Gastroesophageal sphincter (tissue), 4 donors: Measurements from ENCODE around the gene TARS3. TPM values are rescaled to one million over a fixed set of nuclear protein-coding genes. Genes with fewer than 3 reads are reported as not detected.

Experiments
- ATAC-seq: fragments of 150-250 bp; one replicate; pipeline ENCODE4 v1.9.1; 2016; ENCODE audit warnings: mild to moderate bottlenecking, moderate library complexity
- H3K27ac ChIP-seq, 4 donors: fragments of 200-600 bp; sonication (generic) in 3 of 4; 1 replicate in 3 of 4; 2 replicates in 1 of 4; pipeline ENCODE4 v1.5.1; 2016 to 2019
- H3K27me3 ChIP-seq: fragments of 200-600 bp; sonication (generic); one replicate; pipeline ENCODE4 v1.5.1; 2019
- H3K36me3 ChIP-seq, 2 donors: fragments of 200-600 bp; sonication (generic); one replicate each; pipeline ENCODE4 v1.5.1; 2019; ENCODE audit warnings: control low read depth in 1 of 2
- H3K4me1 ChIP-seq, 3 donors: fragments of 200-600 bp; sonication (generic); 1 replicate in 2 of 3; 2 replicates in 1 of 3; pipeline ENCODE4 v1.5.1; 2016 to 2019; ENCODE audit warnings: control low read depth in 2 of 3
- H3K4me3 ChIP-seq, 2 donors: fragments of 200-600 bp; sonication (generic); one replicate each; pipeline ENCODE4 v1.5.1; 2019; ENCODE audit warnings: mild to moderate bottlenecking in 1 of 2, moderate library complexity in 1 of 2
- H3K9me3 ChIP-seq, 3 donors: fragments of 200-600 bp; sonication (generic); one replicate each; pipeline ENCODE4 v1.5.1; 2017 to 2019; ENCODE audit warnings: control low read depth in 2 of 3
- CTCF ChIP-seq, 4 experiments: fragments of 200-600 bp in 2 of 4; fragments of 450-650 bp in 2 of 4; sonication (generic) in 1 of 4; IDR thresholded peaks; one replicate each; pipeline ENCODE4 v1.5.1; 2017 to 2019; ENCODE audit warnings: antibody characterized with exemption in 4 of 4, mild to moderate bottlenecking in 2 of 4, moderate library complexity in 2 of 4
- EP300 ChIP-seq: sonication (generic); formaldehyde crosslinking; IDR thresholded peaks from one replicate; pipeline ENCODE4 v1.6.1; 2017; ENCODE audit warnings: antibody characterized with exemption, mild to moderate bottlenecking
- POLR2A ChIP-seq, 2 donors: fragments of 450-650 bp; IDR thresholded peaks; one replicate each; pipeline ENCODE4 v1.6.1; 2017; ENCODE audit warnings: antibody characterized with exemption in 2 of 2, mild to moderate bottlenecking in 2 of 2, moderate library complexity in 1 of 2
- POLR2AphosphoS5 ChIP-seq: sonication (generic); formaldehyde crosslinking; IDR thresholded peaks from one replicate; pipeline ENCODE4 v1.6.1; 2017; ENCODE audit warnings: antibody characterized with exemption
- WGBS, 2 donors: methylation state at CpG; one replicate each; pipeline ENCODE4 v1.1.5; 2018; ENCODE audit warnings: low coverage in 1 of 2; 5-methylcytosine and 5-hydroxymethylcytosine counted together
- total RNA-seq, 4 donors: library from RNA; depleted of rRNA; stranded (reverse); fragments of >200 nt; gene quantifications; one replicate each; pipeline ENCODE4 v1.1.0, GENCODE V29; 2016

Gene TARS3
- total RNA-seq, 4 donors from 2014 or later, result 19.2 to 49.0 (median 26.7) TPM

GRCh38 chr15:101652786-101653430 lies 71.4 kb downstream of the TARS3 start:
- H3K27me3 ChIP-seq, result no peaks in the 10 kb centered on the region
- H3K4me1 ChIP-seq, result peaks cover 11 to 44% (median 14%) of the 10 kb centered on the region in 3 donors
- no peak for ATAC-seq
- H3K27ac ChIP-seq, result peak overlapping the region; percentile 82 to 99 (median 98)
- peak overlapping the region; percentile 65 to 93 for H3K4me3 ChIP-seq
- H3K36me3 ChIP-seq, result peaks cover 0 to 43% of the 10 kb centered on the region in 2 donors
- H3K9me3 ChIP-seq, result no peaks in the 10 kb centered on the region
- WGBS, 2 donors, result 47% methylated on average over 5 of the region's 42 CpGs; no CpG with 5 or more reads in 1 of the 2 donors
- TF ChIP-seq EP300 (no peak), POLR2AphosphoS5 (no peak), POLR2A (IDR thresholded peaks at IDR 0.05) (no peak), CTCF (IDR thresholded peaks at IDR 0.05) (no peak)

GRCh38 chr15:101652098-101652785 lies 72.0 kb downstream of the TARS3 start, which contains the start of gene TM2D3:
Gene TM2D3 (minus strand): TSS chr15:101652381. CDS start chr15:101652361, 20 bp downstream.
- peak; percentile 94 for ATAC-seq
- peaks cover 11 to 47% (median 14%) of the 10 kb centered on the region in 3 donors for H3K4me1 ChIP-seq
- H3K36me3 ChIP-seq, result peaks cover 0 to 44% of the 10 kb centered on the region in 2 donors
- H3K27me3 ChIP-seq, result no peaks in the 10 kb centered on the region
- peak within 1 kb of the TSS; percentile 82 to 99 (median 98) for H3K27ac ChIP-seq
- TF ChIP-seq POLR2A (IDR thresholded peaks at IDR 0.05) (peak; percentile 93), EP300 (no peak), CTCF (IDR thresholded peaks at IDR 0.05) (peak; percentile 68 to 97 (median 90)), POLR2AphosphoS5 (peak; percentile 89)
- H3K4me3 ChIP-seq, result peak within 1 kb of the TSS; percentile 65 to 93
- WGBS, 2 donors, result no CpG with 5 or more reads among the region's 75 CpGs
- no peaks in the 10 kb centered on the region for H3K9me3 ChIP-seq

- Histone ChIP-seq H3K27me3 (no peaks in the 10 kb centered on the region), H3K4me1 (peaks cover 11 to 50% (median 14%) of the 10 kb centered on the region in 3 donors), H3K27ac (peak overlapping the region; percentile 82 to 99 (median 98)), H3K4me3 (peak overlapping the region; percentile 65 to 93), H3K9me3 (no peaks in the 10 kb centered on the region), H3K36me3 (peaks cover 0 to 44% of the 10 kb centered on the region in 2 donors)
- no peak for TF ChIP-seq POLR2A (IDR thresholded peaks at IDR 0.05)
- TF ChIP-seq EP300, result no peak
- no peak for TF ChIP-seq POLR2AphosphoS5
- no peak for TF ChIP-seq CTCF (IDR thresholded peaks at IDR 0.05)
- WGBS, 2 donors, result 0 to 1% methylated on average over 11 to 12 of the region's 32 CpGs
- ATAC-seq, result peak; percentile 61
Observed at GRCh38 chr15:101651554-101652097, 72.6 kb downstream of the TARS3 start.

GRCh38 chr15:101650145-101650544 lies 74.1 kb downstream of the TARS3 start:
- 0 to 51% methylated on average over 1 to 5 of the region's 5 CpGs for WGBS, 2 donors

More at GRCh38 chr15:101650145-101650544, 74.1 kb downstream of the TARS3 start:
- Histone ChIP-seq H3K9me3 (no peaks in the 10 kb centered on the region), H3K27me3 (no peaks in the 10 kb centered on the region), H3K4me3 (no peak overlapping the region), H3K4me1 (peaks cover 11 to 54% (median 14%) of the 10 kb centered on the region in 3 donors), H3K36me3 (peaks cover 0 to 45% of the 10 kb centered on the region in 2 donors), H3K27ac (peak overlapping the region in 1 of 4 donors; percentile 99)
- no peak for ATAC-seq
- TF ChIP-seq POLR2A (IDR thresholded peaks at IDR 0.05), result no peak
- no peak for TF ChIP-seq POLR2AphosphoS5
- TF ChIP-seq EP300, result no peak
- TF ChIP-seq CTCF (IDR thresholded peaks at IDR 0.05), result no peak
